ENCODE data around the gene RAG2. TPM values are rescaled to one million over a fixed set of nuclear protein-coding genes. Genes with fewer than 3 reads are reported as not detected.

RAG2 gene
- total and polyA plus RNA-seq, 2 of the 4 experiments (the other 2 are of a cell fraction), result not detected

- Histone ChIP-seq H2BK20ac (ENCODE audit: low read depth, low read length) (no peak overlapping the region), H4K5ac (ENCODE audit: low read depth, low read length) (no peak overlapping the region), H3K79me1 (ENCODE audit: low read depth in 1 of 2, low read length in 2 of 2) (0 out of 4 replicates have a peak, but pooled peaks cover 0 to 5% of the 10 kb centered on the region in 2 experiments), H3K14ac (replicated peaks; ENCODE audit: low read depth, low read length) (no peak overlapping the region), H3K4ac (ENCODE audit: low read depth, low read length) (no peak overlapping the region), H2AK9ac (replicated peaks; ENCODE audit: low read depth, low read length, poor library complexity) (no peak overlapping the region), H2BK120ac (ENCODE audit: low read depth, low read length) (no peak overlapping the region), H2BK15ac (ENCODE audit: low read depth, low read length) (no peak overlapping the region), H3K27ac (ENCODE audit: insufficient read depth, low read length) (no peak overlapping the region), H3K4me3 (ENCODE audit: insufficient read depth, low read depth, low read length) (no peak overlapping the region), H2BK5ac (ENCODE audit: low read depth, low read length, poor library complexity, severe bottlenecking) (no peak overlapping the region), H3K23ac (ENCODE audit: low read depth, low read length) (no peak overlapping the region), H3K4me2 (ENCODE audit: low read depth, low read length) (no peak overlapping the region), H4K20me1 (ENCODE audit: insufficient read depth, low read length) (no peaks in the 10 kb centered on the region), H4K8ac (ENCODE audit: low read depth in 2 of 2, low read length in 2 of 2) (no peak overlapping the region), H3K9me3 (ENCODE audit: control insufficient read depth, insufficient read depth, low read length) (no peaks in the 10 kb centered on the region), H3K9ac (ENCODE audit: low read depth, low read length) (no peak overlapping the region), H3K27me3 (ENCODE audit: control insufficient read depth, insufficient read depth, low read length) (no peaks in the 10 kb centered on the region), H3K56ac (ENCODE audit: extremely low read depth, insufficient read depth, low read length) (no peak overlapping the region), H3K4me1 (ENCODE audit: control insufficient read depth, insufficient read depth, low read length) (no peaks in the 10 kb centered on the region), H3K36me3 (ENCODE audit: control insufficient read depth, insufficient read depth, low read length) (no peaks in the 10 kb centered on the region), H4K91ac (ENCODE audit: insufficient read depth, low read depth, low read length) (no peak overlapping the region), H2AFZ (replicated peaks; ENCODE audit: low read length, poor library complexity) (no peak overlapping the region), H3K18ac (ENCODE audit: low read depth, low read length) (no peak overlapping the region), H3K9me1 (ENCODE audit: insufficient read depth, low read length) (no peaks in the 10 kb centered on the region), H2AK5ac (ENCODE audit: low read depth, low read length) (no peak overlapping the region)
- intact Hi-C loops (cut with micrococcal nuclease), result no loop called here
- dilution Hi-C loops (cut with HindIII; ENCODE audit: low sequenced_read_pairs, unreplicated experiment), result no loop called here
- in situ Hi-C loops (cut with MboI; ENCODE audit: low sequenced_read_pairs), result no loop called here
- BruUV-seq (replicated peaks), result no TSS peak
- CTCF ChIA-PET, result no interaction called here
- TF ChIP-seq CTCF (conservative IDR thresholded peaks at IDR 0.05; ENCODE audit: low read depth, low read length) (no peak), POLR2A (IDR thresholded peaks at IDR 0.05; ENCODE audit: low read depth, low read length) (no peak), CHD1 (IDR thresholded peaks at IDR 0.05; ENCODE audit: low read depth, low read length) (no peak), RAD21 (IDR thresholded peaks at IDR 0.05; ENCODE audit: low read length) (no peak), SMC3 (IDR thresholded peaks at IDR 0.05; ENCODE audit: low read depth, low read length) (no peak), FOS (IDR thresholded peaks at IDR 0.05; ENCODE audit: low read depth, low read length) (no peak), MAFK (IDR thresholded peaks at IDR 0.05; ENCODE audit: low read depth, low read length) (no peak), MXI1 (IDR thresholded peaks at IDR 0.05; ENCODE audit: borderline replicate concordance, low read depth, low read length) (no peak)
- TF ChIP-seq, protein P1, sequence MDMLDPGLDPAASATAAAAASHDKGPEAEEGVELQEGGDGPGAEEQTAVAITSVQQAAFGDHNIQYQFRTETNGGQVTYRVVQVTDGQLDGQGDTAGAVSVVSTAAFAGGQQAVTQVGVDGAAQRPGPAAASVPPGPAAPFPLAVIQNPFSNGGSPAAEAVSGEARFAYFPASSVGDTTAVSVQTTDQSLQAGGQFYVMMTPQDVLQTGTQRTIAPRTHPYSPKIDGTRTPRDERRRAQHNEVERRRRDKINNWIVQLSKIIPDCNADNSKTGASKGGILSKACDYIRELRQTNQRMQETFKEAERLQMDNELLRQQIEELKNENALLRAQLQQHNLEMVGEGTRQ (IDR thresholded peaks at IDR 0.05; ENCODE audit: low read depth, low read length), result no peak
- ATAC-seq (ENCODE audit: low read depth), result no peak
- POLR2A ChIA-PET (ENCODE audit: unreplicated experiment), result no interaction called here
- DNase-seq, result no peak
These were observed 1.2 kb downstream of the RAG2 start for GRCh38 chr11:36596880-36597279.
